Epithelial cell of esophagus (primary cell): ENCODE results near the gene DYNC2LI1.

ENCODE experiments used
- DNase-seq: peaks from one replicate; pipeline ENCODE4 v3.0.0; 2010; ENCODE audit warnings: low read depth
- H3K4me3 ChIP-seq: 2 replicates; pipeline ENCODE4 v1.5.1; 2011; ENCODE audit warnings: mild to moderate bottlenecking, low read length, control low read depth
- CTCF ChIP-seq: IDR thresholded peaks from 2 replicates; pipeline ENCODE4 v1.5.1; 2011; ENCODE audit warnings: low read depth, mild to moderate bottlenecking, low read length, control low read depth, inconsistent platforms; ENCODE audit not compliant: insufficient read depth; ENCODE audit errors: missing control alignments

DYNC2LI1 gene

GRCh38 chr2:43748333-43748732, 25.5 kb upstream of the DYNC2LI1 start:
- no peak overlapping the region for H3K4me3 ChIP-seq
- TF ChIP-seq CTCF: no peak
- no peak for DNase-seq

- DNase-seq: no peak
- H3K4me3 ChIP-seq: no peak overlapping the region
- no peak for TF ChIP-seq CTCF
Observed at GRCh38 chr2:43749583-43749982, 24.3 kb upstream of the DYNC2LI1 start.

- no peak overlapping the region for H3K4me3 ChIP-seq
- no peak for DNase-seq
- TF ChIP-seq CTCF: no peak
Observed at GRCh38 chr2:43751476-43751990, 22.3 kb upstream of the DYNC2LI1 start.

GRCh38 chr2:43752302-43752701, 21.5 kb upstream of the DYNC2LI1 start:
- DNase-seq: no peak
- H3K4me3 ChIP-seq: no peak overlapping the region
- TF ChIP-seq CTCF: no peak

- DNase-seq: no peak
- H3K4me3 ChIP-seq: no peak overlapping the region
- no peak for TF ChIP-seq CTCF
Observed at GRCh38 chr2:43754180-43754579, 19.7 kb upstream of the DYNC2LI1 start.

- TF ChIP-seq CTCF: no peak
- H3K4me3 ChIP-seq: no peak overlapping the region
- DNase-seq: peak; percentile 13
Observed at GRCh38 chr2:43758739-43759138, 15.1 kb upstream of the DYNC2LI1 start.

GRCh38 chr2:43759195-43759594, 14.6 kb upstream of the DYNC2LI1 start:
- H3K4me3 ChIP-seq: no peak overlapping the region
- TF ChIP-seq CTCF: no peak
- peak; percentile 79 for DNase-seq
